Measurements from ENCODE around the gene CADM4.
"Not testable (repeated sequence)": the region's sequence is repeated elsewhere in the genome, so short reads cannot be mapped to it uniquely, and the experiment has no call there.

The CADM4 gene

DNA sequence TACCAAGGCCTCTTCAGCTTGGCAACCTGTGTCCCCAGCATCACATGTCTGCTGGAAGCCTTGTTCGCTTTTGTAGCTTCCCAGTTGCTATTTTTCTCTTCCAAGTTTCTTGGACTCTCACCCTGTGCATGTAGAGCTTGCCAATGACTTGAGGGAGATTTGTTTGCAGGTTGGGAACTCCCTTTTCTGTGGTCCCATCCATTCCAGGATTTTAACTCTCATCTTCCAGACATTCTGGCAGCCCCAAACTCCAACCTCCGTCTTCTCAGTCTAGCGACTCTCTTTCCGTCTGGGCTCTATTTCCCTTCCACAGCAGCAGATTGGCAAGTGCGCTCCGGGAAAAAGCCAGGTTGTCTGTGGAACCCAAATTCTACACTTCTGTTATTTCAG, 21.3 kb upstream of the CADM4 start:
- no peak for DNase-seq

DNA sequence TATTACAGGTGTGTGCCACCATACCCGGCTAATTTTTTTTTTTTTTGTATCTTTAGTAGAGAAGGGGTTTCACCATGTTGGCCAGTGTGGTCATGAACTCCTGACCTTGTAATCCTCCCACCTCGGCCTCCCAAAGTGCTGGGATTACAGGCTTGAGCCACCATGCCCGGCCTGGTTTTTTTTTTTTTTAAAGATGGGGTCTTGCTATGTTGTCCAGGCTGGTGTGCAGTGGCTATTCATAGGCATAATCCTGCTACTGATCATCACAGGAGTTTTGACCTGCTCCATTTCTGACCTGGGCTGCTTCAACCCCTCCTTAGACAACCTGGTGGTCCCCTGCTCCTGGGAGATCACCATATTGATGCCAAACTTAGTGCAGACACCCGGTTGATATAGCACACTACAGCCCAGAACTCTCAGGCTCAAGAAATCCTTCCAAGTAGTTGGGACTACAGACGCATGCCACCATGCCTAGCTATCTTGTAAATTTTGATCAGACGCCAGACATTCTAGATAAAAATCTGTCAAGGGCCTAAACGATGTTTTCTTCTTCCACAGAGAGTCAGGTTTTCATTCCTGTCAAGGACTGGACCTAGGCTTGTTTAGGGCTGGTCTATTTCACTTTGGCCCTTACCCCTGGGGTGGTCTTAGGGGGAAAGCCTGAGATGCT, 20.8 kb upstream of the CADM4 start:
- DNase-seq: no peak

DNA sequence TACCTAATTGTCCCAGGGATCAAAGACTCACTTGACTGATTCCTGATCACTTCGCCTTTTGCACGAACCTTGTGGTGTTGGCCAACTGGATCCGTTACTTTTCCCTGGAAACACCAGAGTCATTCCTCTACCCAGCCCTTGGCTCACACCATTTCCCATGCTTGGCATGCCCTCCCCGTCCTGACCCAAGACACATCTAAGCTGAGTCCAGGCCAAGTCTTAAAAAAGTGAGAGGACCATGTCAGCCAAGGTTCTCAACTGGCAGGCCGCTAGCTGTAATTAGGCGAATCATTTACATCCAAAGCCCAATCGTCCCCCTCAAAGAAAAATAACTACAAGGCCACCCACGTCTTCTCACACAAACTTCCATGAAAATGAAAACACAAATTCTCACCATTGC, 18.8 kb upstream of the CADM4 start:
- DNase-seq: no peak

DNA sequence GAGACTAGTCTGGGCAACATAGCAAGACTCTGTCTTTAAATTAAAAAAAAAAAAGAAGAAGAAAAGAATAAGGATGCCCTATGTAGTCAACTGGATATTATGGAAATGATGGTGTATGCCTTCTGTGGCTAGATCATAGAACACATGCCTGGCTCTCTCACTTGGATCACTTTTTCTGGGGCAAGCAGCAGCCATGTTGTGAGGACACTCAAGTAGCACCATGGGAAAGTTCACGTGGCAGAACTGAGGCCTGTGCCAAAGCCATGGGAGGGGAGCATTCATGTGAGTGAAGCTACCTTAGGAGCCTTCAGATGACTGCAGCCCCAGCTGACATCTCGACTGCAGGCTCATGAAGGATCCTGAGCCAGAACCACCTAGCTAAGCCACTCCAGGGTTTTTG, 18.4 kb upstream of the CADM4 start:
- DNase-seq: no peak

DNA sequence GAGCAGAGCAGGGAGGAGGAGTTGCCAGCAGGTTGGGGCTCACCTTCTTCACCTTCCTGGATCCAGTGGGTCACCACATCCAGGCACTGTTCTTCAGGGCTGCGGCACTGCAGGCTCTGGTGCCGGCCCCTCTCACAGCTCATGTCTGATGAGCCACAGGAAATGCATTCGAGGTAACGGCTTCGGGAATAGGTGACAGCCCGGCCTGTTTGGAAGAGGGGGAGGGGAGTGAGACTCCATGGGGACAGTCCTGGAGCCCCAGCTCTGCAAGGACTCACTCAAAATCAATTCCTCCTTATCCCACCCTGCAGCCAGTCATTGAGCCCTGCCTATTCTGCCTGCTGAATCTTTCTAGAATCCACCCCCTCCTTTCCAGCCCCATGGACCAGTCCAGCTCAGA, 16.8 kb upstream of the CADM4 start:
- no peak for DNase-seq

DNA sequence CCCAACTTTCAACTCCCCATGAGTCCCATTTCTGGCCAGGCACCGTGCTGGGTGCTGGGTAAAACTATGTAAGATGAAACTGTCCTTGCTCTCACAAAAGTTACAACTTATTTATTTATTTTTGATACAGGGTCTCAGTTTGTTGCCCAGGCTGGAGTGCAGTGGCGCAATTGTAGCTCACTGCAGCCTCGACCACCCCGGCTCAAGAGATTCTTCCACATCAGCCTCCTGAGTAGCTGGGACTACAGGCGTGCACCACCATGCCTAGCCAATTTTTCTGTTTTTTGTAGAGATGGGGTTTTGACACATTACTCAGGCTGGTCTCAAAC, 12.9 kb upstream of the CADM4 start:
- DNase-seq: no peak

DNA sequence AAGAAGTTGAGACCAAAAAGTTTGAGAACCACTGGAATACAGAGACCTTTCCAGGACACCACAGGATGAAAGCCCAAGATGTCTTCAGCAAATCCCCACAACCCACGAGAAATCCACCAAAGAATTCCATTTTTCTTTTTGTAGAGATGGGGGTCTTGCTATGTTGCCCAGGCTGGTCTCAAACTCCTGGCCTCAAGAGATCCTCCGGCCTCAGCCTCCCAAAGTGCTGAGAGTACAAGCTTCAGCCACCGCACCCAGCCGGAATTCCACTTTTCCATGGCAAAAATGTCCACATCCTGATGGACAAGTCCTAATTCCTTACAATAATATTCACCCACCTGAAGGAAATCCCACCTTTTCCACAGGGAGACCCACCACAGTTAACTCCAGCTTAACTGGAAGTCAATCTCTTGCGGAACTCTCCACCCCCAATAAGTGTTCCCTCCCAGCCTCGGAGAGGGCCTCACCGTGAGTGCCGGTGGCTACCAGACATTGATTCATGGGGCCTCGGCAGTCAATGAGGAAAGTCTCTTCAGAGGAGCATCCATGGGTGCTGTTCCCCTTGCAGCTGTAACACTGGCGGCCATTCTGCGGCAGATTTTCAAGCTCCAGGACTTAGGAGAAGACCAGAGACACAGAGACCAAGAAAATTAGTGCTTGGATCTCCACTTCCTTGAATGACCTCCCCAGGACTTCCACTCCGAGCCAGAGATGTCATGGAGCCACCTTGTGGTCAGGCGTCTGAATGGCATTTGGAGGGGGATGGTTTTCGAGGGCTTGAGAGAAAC, 12.3 kb upstream of the CADM4 start:
- DNase-seq: no peak

DNA sequence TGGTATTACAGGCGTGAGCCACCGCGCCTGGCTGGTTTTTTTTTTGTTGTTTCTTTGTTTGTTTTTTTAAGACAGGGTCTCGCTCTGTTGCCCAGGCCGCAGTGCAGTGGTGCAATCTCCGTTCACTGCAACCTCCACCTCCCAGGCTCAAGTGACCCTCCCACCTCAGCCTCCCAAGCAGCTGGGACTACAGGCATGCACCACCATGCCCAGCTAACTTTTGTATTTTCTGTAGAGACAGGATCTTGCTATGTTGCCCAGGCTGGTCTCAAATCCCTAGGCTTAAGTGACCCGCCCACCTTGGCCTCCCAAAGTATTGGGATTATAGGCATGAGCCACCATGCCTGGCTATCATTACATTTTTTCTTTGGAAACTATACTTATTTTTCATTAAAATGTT, 10.6 kb upstream of the CADM4 start:
- not testable (repeated sequence) for DNase-seq

DNA sequence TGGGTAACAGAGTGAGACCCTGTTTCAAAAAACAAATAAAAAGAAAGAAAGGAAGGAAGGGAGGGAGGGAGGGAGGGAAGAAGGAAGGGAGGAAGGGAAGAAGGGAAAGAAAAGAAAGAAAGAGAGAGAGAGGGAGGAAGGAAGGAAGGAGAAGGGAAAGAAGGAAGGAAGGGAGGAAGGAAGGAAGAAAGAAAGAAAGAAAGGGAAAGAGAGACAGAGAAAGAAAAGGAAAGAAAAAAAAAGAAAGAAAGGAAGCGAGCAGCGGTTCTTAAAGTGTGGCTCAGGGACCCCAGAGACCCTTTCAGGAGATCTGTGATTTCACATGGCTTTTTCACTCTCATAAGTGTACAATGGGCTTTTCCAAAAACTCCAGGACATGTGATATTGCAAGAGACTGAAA, 9.9 kb upstream of the CADM4 start:
- no peak for DNase-seq

DNA sequence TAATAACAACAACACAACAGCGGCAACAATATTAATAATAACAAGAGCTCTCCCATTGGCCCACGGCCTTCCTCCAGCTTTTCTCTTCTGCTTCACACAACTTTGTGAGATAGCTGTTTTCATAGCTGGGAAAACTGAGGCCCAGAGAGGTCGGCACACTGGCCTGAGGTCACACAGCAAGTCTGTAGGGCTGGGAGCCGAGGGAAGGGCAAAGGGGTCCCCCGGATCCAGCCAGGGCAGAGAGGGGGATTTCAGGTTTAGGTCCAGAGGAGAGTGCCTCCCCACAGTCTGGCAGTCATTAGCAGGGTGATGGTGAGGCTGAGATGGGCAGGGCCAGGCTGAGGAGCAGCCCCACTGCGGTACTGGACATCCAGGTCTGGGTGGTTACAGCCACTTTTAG, 9.0 kb upstream of the CADM4 start:
- no peak for DNase-seq

DNA sequence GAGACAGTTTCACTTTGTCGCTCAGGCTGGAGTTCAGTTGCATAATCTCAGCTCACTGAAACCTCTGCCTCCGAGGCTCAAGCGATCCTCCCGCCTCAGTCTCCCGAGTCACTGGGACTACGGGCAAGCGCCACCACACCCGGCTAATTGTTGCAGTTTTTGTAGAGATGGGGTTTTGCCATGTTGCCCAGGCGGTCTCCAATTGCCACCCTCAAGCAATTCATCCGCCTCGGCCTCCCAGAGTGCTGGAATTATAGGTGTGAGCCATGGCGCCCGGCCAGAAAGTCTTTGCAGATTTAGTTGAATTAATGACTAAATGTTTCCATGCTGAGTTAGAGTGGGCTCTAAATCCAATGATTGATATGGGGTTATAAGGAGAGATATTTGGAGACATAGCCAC, 4.5 kb upstream of the CADM4 start:
- no peak for DNase-seq

DNA sequence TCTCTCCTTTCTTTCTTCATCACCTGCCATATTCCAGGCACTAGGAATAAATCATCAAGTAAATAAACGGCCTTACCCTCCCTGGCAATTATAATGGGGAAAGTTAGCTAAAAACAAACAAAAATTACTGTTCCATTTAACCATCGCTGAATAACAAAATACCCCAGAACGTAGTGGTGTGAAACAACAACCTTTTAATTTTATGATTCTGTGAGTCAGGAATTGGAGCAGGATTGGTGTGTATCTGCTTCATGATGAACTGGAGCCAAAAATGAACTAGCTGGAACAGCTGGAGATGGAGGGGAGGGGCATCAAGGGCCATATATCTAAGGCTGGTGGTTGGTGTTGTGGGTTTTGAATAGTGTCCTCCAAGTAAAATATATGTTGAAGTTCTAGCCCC, 3.7 kb upstream of the CADM4 start:
- DNase-seq: no peak

DNA sequence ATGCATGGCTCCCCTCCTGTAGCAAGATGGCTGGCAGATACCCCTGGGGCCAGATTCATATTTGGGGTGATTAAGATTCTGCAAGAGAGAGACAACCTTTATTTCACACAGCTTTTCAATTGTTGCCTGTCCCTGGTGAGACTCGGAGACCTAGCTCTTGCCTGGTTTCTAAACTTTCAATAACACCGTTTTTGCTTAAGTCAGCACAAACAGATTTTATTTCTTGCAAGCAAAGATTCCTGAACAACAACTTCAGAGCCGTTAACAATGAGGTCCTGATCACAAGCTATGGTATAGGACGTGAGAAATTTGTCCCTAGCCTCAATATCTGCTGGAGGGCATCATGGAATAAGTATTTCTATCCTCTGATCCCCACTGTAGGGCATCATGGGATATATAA, 2.9 kb upstream of the CADM4 start:
- DNase-seq: no peak

DNA sequence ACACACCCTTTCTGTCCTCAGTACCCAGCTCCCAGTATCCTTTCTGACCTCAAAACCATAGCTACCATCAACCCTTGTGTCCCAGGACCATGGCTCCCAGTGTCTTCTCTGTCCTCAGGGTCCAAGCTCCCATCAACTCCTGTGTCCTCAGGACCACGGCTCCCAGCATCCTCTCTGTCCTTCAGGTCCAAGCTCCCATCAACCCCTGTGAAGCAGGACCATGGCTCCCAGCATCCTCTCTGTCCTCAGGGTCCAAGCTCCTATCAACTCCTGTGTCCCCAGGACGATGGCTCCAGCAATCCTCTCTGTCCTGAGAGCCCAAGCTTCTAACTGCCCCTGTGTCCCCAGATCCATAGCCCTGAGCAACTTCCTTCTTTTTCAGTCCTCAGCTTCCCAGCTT, 1.7 kb upstream of the CADM4 start:
- no peak for DNase-seq

DNA sequence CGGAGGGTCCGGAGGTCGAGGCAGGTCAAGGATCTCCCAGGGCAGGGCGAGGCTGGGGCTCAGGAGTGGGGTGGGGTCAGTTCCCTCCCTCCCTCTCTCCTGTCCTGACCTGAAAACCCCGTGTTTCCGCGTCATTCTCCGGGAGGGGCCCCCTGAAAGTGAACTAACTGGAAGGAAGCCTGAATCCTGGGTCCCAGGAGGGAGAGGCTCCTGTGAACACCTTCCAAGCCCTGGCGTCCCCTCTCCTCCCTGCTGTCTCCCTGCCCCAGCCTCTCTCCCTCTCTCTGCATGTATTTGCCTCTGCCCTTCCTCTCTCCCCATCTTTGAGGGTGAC, 741 bp upstream of the CADM4 start:
- DNase-seq: no peak

DNA sequence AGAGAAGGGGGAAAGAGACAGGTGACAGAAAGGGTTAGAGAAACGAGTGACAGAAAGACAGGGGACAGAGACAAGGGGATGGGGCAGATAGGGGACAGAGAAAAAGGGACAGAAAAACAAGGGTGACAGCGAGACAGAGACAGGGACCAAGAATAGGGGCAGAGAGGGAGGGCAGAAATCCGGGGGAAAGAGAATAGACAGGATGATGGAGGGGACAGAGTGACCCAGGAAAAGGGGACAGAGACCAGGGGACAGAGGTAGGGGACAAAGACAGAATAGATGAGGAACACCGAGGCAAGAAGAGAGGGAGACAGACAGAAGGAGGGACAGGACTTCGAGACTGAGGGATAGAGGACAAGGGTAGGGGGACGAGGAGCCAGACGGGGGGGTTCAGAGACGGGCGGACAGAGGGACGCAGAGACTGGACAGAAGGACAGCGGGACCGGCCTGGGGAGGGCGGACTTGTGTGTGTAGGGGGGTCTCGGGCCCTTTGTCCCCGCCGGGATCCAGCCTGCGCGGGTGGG, 593 bp downstream of the CADM4 start:
- DNase-seq: no peak

DNA sequence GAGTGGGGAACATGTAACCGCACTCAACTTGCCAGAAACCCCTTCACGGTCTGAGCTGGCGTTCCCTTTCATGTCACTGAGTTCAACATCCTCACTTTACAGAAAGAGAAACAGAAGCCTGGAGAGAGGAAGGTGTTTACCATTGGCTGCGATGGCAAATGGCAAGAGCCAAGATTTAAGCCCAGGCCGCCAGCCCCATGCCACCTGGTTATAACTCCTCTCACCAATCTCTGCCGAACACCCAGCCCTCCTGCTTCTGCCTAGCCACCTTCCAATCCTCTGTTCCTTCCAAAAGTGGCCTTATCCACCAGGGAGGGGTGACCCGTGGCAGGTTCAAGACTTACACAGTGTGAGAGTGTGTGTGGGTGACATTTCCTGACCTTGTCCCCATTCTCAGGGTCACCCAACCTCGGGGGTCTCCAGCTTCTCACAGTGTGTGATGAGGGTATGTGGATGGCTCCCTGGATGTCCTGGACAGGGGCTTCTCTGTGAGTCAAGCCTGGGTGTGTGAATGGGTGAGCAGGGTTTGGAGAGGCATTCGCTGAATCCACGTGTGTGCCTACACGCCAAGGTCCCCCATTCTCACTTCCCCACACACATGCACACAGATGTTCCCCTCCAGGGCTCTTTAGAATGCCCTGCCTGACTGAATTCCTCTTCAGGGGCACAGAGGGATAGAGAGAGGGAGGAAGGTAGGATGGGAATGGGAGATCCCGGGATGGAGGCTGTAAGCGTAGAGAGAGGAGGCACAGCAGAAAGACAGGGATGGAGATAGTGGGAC, 1.2 kb downstream of the CADM4 start:
- no peak for DNase-seq

DNA sequence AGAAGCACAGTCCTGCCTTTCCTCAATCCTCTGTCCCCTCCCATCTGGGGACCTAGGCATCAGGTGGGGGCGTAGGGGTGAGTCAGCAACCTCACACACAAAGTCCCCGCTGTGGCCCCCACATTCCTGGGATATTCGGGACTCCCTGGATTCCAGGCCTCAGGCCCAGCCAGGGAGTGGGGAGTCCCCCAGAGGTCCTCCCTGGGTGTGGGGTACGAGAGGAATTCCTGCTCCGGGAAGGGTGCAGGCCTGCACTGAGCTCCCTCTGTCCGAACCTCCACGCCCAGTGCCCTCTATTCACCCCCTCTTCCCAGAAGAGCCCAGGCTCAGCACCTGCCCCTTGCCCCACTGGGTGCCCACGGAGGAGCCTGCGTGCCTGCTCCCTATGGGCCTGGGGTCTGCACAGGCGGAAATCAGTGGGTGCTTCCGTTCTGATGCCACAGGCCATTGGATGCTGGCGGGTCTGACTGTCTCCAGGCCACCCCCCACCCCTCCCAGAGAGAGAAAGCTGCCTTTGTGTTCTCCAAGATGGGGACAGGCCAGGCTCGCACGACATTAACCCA, 3.4 kb downstream of the CADM4 start:
- DNase-seq: no peak

DNA sequence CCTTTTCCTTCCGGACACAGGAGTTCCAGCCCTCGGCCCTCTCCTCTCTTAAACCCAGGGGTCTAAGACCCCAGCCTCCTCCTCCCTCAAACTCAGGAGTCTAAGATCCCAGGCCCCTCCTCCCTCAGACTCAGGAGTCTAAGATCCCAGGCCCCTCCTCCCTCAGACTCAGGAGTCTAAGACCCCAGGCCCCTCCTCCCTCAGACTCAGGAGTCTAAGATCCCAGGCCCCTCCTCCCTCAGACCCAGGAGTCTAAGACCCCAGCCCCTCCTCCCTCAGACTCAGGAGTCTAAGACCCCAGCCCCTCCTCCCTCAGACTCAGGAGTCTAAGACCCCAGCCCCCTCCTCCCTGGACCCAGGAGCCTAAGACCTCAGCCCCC, 4.1 kb downstream of the CADM4 start:
- not testable (repeated sequence) for DNase-seq

DNA sequence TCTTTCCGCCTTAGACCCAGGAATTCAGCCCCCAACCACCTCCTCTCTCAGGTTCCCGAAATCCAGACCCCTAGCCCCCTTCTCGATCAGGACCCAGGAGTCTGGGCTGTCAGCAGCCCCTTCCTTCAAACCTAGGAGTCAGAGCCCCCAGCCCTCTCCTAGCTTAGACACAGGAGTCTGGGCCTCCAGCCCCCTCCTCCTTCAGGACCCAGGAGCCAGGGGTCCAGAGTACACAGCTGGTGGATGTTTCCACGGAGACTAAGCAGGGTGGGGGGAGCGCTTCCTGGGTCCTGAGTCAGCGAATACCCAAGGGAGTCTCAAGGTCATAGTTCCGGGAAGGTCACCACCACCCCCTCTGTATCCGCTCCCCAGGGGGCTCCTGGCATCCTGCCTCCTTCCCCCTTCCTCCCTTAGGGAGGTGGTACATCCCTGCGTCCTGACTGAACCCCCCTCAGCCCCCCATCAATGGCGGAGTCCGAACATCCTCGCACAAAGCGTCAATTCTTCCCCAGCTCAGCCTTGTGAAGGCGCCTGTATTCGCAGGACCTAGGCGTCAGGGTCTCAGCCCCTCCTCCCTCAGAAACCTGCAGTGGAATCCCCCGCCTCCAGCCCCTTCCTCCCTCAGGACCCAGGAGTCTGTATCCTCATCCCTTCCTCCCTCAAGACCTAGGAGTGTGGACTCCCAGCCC, 4.6 kb downstream of the CADM4 start:
- DNase-seq: no peak

DNA sequence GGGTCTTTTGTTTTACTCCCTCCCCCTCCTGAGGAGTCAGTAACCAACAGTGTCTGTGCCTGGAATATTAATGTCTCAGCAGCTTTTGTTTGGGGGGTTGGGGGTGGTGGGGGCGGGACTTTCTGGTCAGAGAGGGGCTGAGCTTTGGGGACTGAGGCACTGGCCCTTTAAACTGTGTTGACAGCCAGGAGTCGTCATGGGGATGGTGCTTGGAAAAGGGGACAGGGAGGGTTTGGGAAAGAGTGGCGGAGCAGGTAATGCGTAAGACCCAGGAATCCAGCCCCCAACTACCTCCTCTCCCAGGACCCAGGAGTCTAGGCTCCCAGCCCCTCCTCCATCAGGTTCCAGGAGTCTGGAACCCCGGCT, 5.2 kb downstream of the CADM4 start:
- DNase-seq: no peak

DNA sequence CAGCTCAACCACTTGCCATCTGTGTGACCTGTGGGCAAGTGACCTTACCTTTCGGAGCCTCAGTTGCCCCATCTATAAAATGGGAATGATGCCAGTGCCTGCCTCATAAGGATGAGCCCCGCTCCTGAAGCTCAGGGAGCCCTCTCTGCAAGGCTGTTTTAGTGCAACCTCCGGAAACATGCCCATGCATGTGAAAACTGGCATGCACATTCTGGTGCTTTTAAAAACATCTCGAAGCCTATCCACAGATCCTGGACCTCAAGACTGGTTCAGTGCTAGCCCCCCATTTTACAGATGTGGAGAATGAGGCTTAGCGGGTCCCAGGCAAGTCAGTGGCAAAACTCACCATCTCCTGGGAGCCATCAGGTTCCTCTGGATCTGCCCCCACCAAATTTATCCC, 5.6 kb downstream of the CADM4 start:
- DNase-seq: no peak

DNA sequence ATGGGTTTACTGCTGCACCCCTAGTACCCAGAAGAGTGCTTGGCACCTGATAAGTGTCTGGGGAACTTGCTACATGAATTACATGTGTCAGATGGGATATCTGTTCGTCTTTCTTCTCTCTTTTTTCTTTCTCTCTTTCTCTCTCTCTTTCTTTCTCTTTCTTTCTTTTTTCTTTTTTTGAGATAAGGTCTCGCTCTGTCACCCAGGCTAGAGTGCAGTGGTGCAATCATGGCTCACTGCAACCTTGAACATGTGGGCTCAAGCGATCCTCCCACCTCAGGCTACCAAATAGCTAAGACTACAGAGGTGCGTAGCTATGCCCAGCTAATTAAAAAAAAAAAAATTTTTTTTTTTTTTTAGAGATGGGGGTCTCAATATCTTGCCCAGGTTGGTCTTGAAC, 6.1 kb downstream of the CADM4 start:
- no peak for DNase-seq

Data from NCI-H1048 (cell line).